SK-N-SH (cell line): Measurements from ENCODE around the gene RAMP3. TPM values are rescaled to one million over a fixed set of nuclear protein-coding genes. Genes with fewer than 3 reads are reported as not detected.

ENCODE experiments used
- CTCF ChIA-PET: fragments of 300-600, 350-600 bp; formaldehyde crosslinking; extraction: SDS; loops from one replicate; lab custom pipeline; 2021; lab: Yijun Ruan, JAX
- POLR2A ChIA-PET: fragments of 350-600 bp; sonication (Branson Sonifier 250); formaldehyde crosslinking; extraction: SDS; loops from one replicate; lab custom pipeline; 2020; ENCODE audit warnings: antibody characterized with exemption, inconsistent platforms; lab: Yijun Ruan, JAX
- DNase-seq: peaks from one replicate; pipeline ENCODE4 v3.0.0; 2012
- H2AFZ ChIP-seq: fragments of 200-600 bp; sonication (generic); 2 replicates; pipeline ENCODE4 v1.8.1; 2016; ENCODE audit warnings: antibody characterized with exemption, mild to moderate bottlenecking, low read depth
- H3F3A ChIP-seq: fragments of 200-600 bp; sonication (generic); replicated peaks from 2 replicates; pipeline ENCODE3; 2016; ENCODE audit warnings: antibody characterized with exemption, mild to moderate bottlenecking; ENCODE audit not compliant: insufficient read depth
- H3K27ac ChIP-seq, 2 experiments: fragments of 200-500 bp in 1 of 2; fragments of 200-600 bp in 1 of 2; sonication (Bioruptor generic) in 1 of 2; sonication (generic), shearing (Covaris generic) in 1 of 2; 2 replicates each; pipeline versions ENCODE4 v1.5.1 to v1.6.1; 2014 to 2016; ENCODE audit warnings: low read depth in 2 of 2, inconsistent platforms in 1 of 2, low read length in 1 of 2, mild to moderate bottlenecking in 1 of 2, mixed read lengths in 1 of 2
- H3K27me3 ChIP-seq: fragments of 200-600 bp; sonication (generic), shearing (Covaris generic); 2 replicates; pipeline ENCODE4 v1.6.1; 2016; ENCODE audit warnings: mixed run types; ENCODE audit not compliant: insufficient read depth
- H3K36me3 ChIP-seq, 2 experiments: fragments of 200-500 bp in 1 of 2; fragments of 200-600 bp in 1 of 2; sonication (Bioruptor generic) in 1 of 2; sonication (generic) in 1 of 2; replicated peaks in 1 of 2; 2 replicates each; pipeline versions ENCODE3 to v1.5.1; 2014 to 2016; ENCODE audit warnings: low read length in 1 of 2, mild to moderate bottlenecking in 1 of 2; ENCODE audit not compliant: insufficient read depth in 2 of 2, control insufficient read depth in 1 of 2
- H3K4me1 ChIP-seq, 2 experiments: fragments of 200-500 bp in 1 of 2; fragments of 200-600 bp in 1 of 2; sonication (Bioruptor generic) in 1 of 2; sonication (generic), shearing (Covaris generic) in 1 of 2; 2 replicates each; pipeline versions ENCODE4 v1.5.1 to v1.6.1; 2014 to 2016; ENCODE audit warnings: low read depth in 1 of 2, low read length in 1 of 2, mixed run types in 1 of 2; ENCODE audit not compliant: insufficient read depth in 2 of 2, control insufficient read depth in 1 of 2
- H3K4me2 ChIP-seq: fragments of 200-600 bp; sonication (generic), shearing (Covaris generic); 2 replicates; pipeline ENCODE4 v1.6.1; 2017; ENCODE audit warnings: mixed run types
- H3K4me3 ChIP-seq, 2 experiments: fragments of 200-500 bp in 1 of 2; fragments of 200-600 bp in 1 of 2; sonication (Bioruptor generic) in 1 of 2; sonication (generic), shearing (Covaris generic) in 1 of 2; 2 replicates each; pipeline versions ENCODE4 v1.5.1 to v1.8.1; 2014 to 2016; ENCODE audit warnings: low read depth in 2 of 2, inconsistent platforms in 1 of 2, low read length in 1 of 2, mild to moderate bottlenecking in 1 of 2, mixed read lengths in 1 of 2, moderate library complexity in 1 of 2
- H3K79me2 ChIP-seq: fragments of 200-600 bp; sonication (generic); 2 replicates; pipeline ENCODE4 v1.8.1; 2017; ENCODE audit warnings: mild to moderate bottlenecking; ENCODE audit not compliant: insufficient read depth
- H3K9ac ChIP-seq: fragments of 200-600 bp; sonication (generic); 2 replicates; pipeline ENCODE4 v1.6.1; 2017; ENCODE audit warnings: mixed run types
- H3K9me2 ChIP-seq: fragments of 200-600 bp; sonication (generic); 2 replicates; pipeline ENCODE4 v1.6.1; 2017; ENCODE audit warnings: mixed run types
- H3K9me3 ChIP-seq: fragments of 200-600 bp; sonication (generic); 2 replicates; pipeline ENCODE4 v1.6.1; 2017; ENCODE audit warnings: mixed run types, mild to moderate bottlenecking, moderate library complexity
- H4K20me1 ChIP-seq: fragments of 200-600 bp; sonication (generic); 2 replicates; pipeline ENCODE4 v1.6.1; 2017; ENCODE audit warnings: mild to moderate bottlenecking, mixed run types; ENCODE audit not compliant: insufficient read depth
- CHD2 ChIP-seq: fragments of 150-350 bp; IDR thresholded peaks from 2 replicates; pipeline ENCODE4 v1.6.1; 2018; ENCODE audit warnings: low read length; ENCODE audit not compliant: partially characterized antibody
- CTCF ChIP-seq: fragments of 200-600 bp; sonication (generic); IDR thresholded peaks from 2 replicates; pipeline ENCODE4 v1.6.1; 2017; ENCODE audit warnings: antibody characterized with exemption, mild to moderate bottlenecking, moderate library complexity
- FOXJ3 ChIP-seq: sonication (generic); formaldehyde crosslinking; IDR thresholded peaks from 2 replicates; pipeline ENCODE4 v1.5.1; 2020; ENCODE audit warnings: mild to moderate bottlenecking, missing genetic modification reagents
- FOXM1 ChIP-seq: IDR thresholded peaks from 2 replicates; pipeline ENCODE4 v1.4.0; 2012; ENCODE audit warnings: low read depth, mild to moderate bottlenecking
- GABPA ChIP-seq: IDR thresholded peaks from 2 replicates; pipeline ENCODE4 v1.4.0; 2012; ENCODE audit warnings: low read depth, mild to moderate bottlenecking
- GATA2 ChIP-seq: sonication (generic); formaldehyde crosslinking; IDR thresholded peaks from 2 replicates; pipeline ENCODE4 v1.5.0; 2020; ENCODE audit warnings: mild to moderate bottlenecking, missing genetic modification reagents
- MEF2A ChIP-seq: IDR thresholded peaks from 2 replicates; pipeline ENCODE4 v1.4.0; 2012; ENCODE audit warnings: low read depth, borderline replicate concordance
- NFIC ChIP-seq: IDR thresholded peaks from 2 replicates; pipeline ENCODE4 v1.4.0; 2012; ENCODE audit warnings: borderline replicate concordance
- NRF1 ChIP-seq: IDR thresholded peaks from 2 replicates; pipeline ENCODE4 v1.6.1; 2012; ENCODE audit warnings: low read depth, mild to moderate bottlenecking, low read length
- RAD21 ChIP-seq: IDR thresholded peaks from 2 replicates; pipeline ENCODE4 v1.6.1; 2012; ENCODE audit warnings: mild to moderate bottlenecking, low read length
- RFX5 ChIP-seq: IDR thresholded peaks from 2 replicates; pipeline ENCODE4 v1.6.1; 2012; ENCODE audit warnings: mild to moderate bottlenecking, improper control_type of control experiment, low read length
- TEAD4 ChIP-seq: IDR thresholded peaks from 2 replicates; pipeline ENCODE4 v1.4.0; 2012; ENCODE audit warnings: mild to moderate bottlenecking, borderline replicate concordance; ENCODE audit not compliant: insufficient read depth
- USF1 ChIP-seq: IDR thresholded peaks from 2 replicates; pipeline ENCODE4 v1.4.0; 2012; ENCODE audit warnings: low read depth, borderline replicate concordance
- YY1 ChIP-seq: IDR thresholded peaks from 2 replicates; pipeline ENCODE4 v1.4.0; 2012; ENCODE audit warnings: low read depth, mild to moderate bottlenecking
- ZBTB33 ChIP-seq: IDR thresholded peaks from 2 replicates; pipeline ENCODE4 v1.4.0; 2012; ENCODE audit warnings: low read depth, borderline replicate concordance
- WGBS: methylation state at CpG from one replicate; pipeline ENCODE4 v1.1.6; 2017; ENCODE audit warnings: low lambda C conversion rate; 5-methylcytosine and 5-hydroxymethylcytosine counted together
- polyA plus RNA-seq, 3 experiments: library from polyadenylated mRNA; depleted of rRNA; stranded (reverse); fragments of >200 nt; gene quantifications; 2 replicates each; pipeline ENCODE4 v1.2.3, GENCODE V29; 2012

Gene RAMP3
- polyA plus RNA-seq, 1 of the 3 experiments (the other 2 are of a cell fraction), result not detected

- CTCF ChIA-PET, result interaction anchor here (1.2 kb wide), 1 partner anchor 51 kb away, joined by 4 read pairs; no protein-coding TSS in a partner anchor
- WGBS, result 32% methylated on average over 9 of the region's 9 CpGs
- H3K9me3 ChIP-seq, result no peaks in the 10 kb centered on the region
- DNase-seq, result no peak
- H3K4me2 ChIP-seq, result no peak overlapping the region
- no peak overlapping the region for H3K4me3 ChIP-seq
- H3K36me3 ChIP-seq, result no peaks in the 10 kb centered on the region
- no peak overlapping the region for H3K27ac ChIP-seq
- TF ChIP-seq RAD21 (no peak), CTCF (no peak), MEF2A (no peak)
- H3F3A ChIP-seq, result no peaks in the 10 kb centered on the region
- H3K27me3 ChIP-seq, result peaks cover 6% of the 10 kb centered on the region; the same call in 1 of the 2 replicates
- H3K79me2 ChIP-seq, result no peaks in the 10 kb centered on the region
- H3K4me1 ChIP-seq, result no peaks in the 10 kb centered on the region; a peak in 1 of 4 replicates
- H2AFZ ChIP-seq, result no peak overlapping the region
- H3K9me2 ChIP-seq, result no peaks in the 10 kb centered on the region
- POLR2A ChIA-PET, result no interaction called here
- no peaks in the 10 kb centered on the region for H4K20me1 ChIP-seq
- no peak overlapping the region for H3K9ac ChIP-seq
These were observed 29.7 kb downstream of the RAMP3 start for GRCh38 chr7:45187089-45187945.

GRCh38 chr7:45187946-45188411 is 30.4 kb downstream of the RAMP3 start:
- peaks cover 6% of the 10 kb centered on the region; the same call in 1 of the 2 replicates for H3K27me3 ChIP-seq
- H3K4me3 ChIP-seq, result no peak overlapping the region
- H3K9ac ChIP-seq, result no peak overlapping the region
- H2AFZ ChIP-seq, result no peak overlapping the region
- no peaks in the 10 kb centered on the region for H3F3A ChIP-seq
- WGBS, result 38% methylated on average over 8 of the region's 8 CpGs
- H3K9me3 ChIP-seq, result no peaks in the 10 kb centered on the region
- CTCF ChIA-PET, result interaction anchor here (1.0 kb wide), 2 partner anchors 71 to 72 kb away, joined by 3 read pairs; no protein-coding TSS in a partner anchor
- H3K9me2 ChIP-seq, result no peaks in the 10 kb centered on the region
- no peaks in the 10 kb centered on the region for H3K36me3 ChIP-seq
- no peaks in the 10 kb centered on the region for H3K79me2 ChIP-seq
- no peaks in the 10 kb centered on the region; a peak in 1 of 4 replicates for H3K4me1 ChIP-seq
- H3K27ac ChIP-seq, result no peak overlapping the region
- POLR2A ChIA-PET, result no interaction called here
- TF ChIP-seq TEAD4, result no peak
- no peak for TF ChIP-seq YY1
- TF ChIP-seq NFIC, result no peak
- TF ChIP-seq CHD2, result no peak
- no peak for TF ChIP-seq NRF1
- TF ChIP-seq FOXJ3, result no peak
- no peak for TF ChIP-seq FOXM1
- TF ChIP-seq ZBTB33, result no peak
- no peak for TF ChIP-seq GATA2
- no peak for TF ChIP-seq RAD21
- TF ChIP-seq GABPA, result no peak
- no peak for TF ChIP-seq RFX5
- no peak for TF ChIP-seq USF1
- no peak overlapping the region for H3K4me2 ChIP-seq
- no peaks in the 10 kb centered on the region for H4K20me1 ChIP-seq
- DNase-seq, result no peak
